GM23338 (cell line): Measurements from ENCODE around the gene ZNF511. TPM values are rescaled to one million over a fixed set of nuclear protein-coding genes. Genes with fewer than 3 reads are reported as not detected.

Experiments
- ATAC-seq: fragments of 200-7000 bp; cut with Tn5 transposase; 3 replicates; pipeline ENCODE4 v1.9.1; 2020
- DNase-seq: peaks from one replicate; pipeline ENCODE4 v3.0.0-alpha.2; 2015; ENCODE audit warnings: low spot score
- H2AFZ ChIP-seq: fragments of 200-600 bp; sonication (generic); 2 replicates; pipeline ENCODE4 v1.8.0; 2016; ENCODE audit warnings: antibody characterized with exemption, mild to moderate bottlenecking, moderate library complexity
- H3F3A ChIP-seq: fragments of 200-600 bp; sonication (generic); replicated peaks from 2 replicates; pipeline ENCODE4 v1.8.0; 2017; ENCODE audit warnings: antibody characterized with exemption, mixed run types, low read depth
- H3K27ac ChIP-seq: fragments of 200-600 bp; sonication (generic); 2 replicates; pipeline ENCODE4 v1.6.1; 2016; ENCODE audit warnings: low read depth
- H3K27me3 ChIP-seq: fragments of 200-600 bp; sonication (generic); 2 replicates; pipeline ENCODE4 v1.8.0; 2016; ENCODE audit warnings: mild to moderate bottlenecking, mixed run types, moderate library complexity; ENCODE audit not compliant: insufficient read depth
- H3K36me3 ChIP-seq: fragments of 200-600 bp; sonication (generic); 2 replicates; pipeline ENCODE4 v1.8.0; 2016; ENCODE audit warnings: mild to moderate bottlenecking; ENCODE audit not compliant: insufficient read depth
- H3K4me1 ChIP-seq: fragments of 200-600 bp; sonication (generic); 2 replicates; pipeline ENCODE4 v1.8.0; 2016; ENCODE audit warnings: mild to moderate bottlenecking, moderate library complexity; ENCODE audit not compliant: insufficient read depth
- H3K4me2 ChIP-seq: fragments of 200-600 bp; sonication (generic); 2 replicates; pipeline ENCODE4 v1.7.1; 2017; ENCODE audit warnings: mixed run types
- H3K4me3 ChIP-seq: fragments of 200-600 bp; sonication (generic); 2 replicates; pipeline ENCODE4 v1.6.1; 2016; ENCODE audit warnings: mixed run types
- H3K79me2 ChIP-seq: fragments of 200-600 bp; sonication (generic); replicated peaks from 2 replicates; pipeline ENCODE4 v1.8.0; 2017; ENCODE audit warnings: mild to moderate bottlenecking; ENCODE audit not compliant: insufficient read depth
- H3K9me2 ChIP-seq: fragments of 200-600 bp; sonication (generic); 2 replicates; pipeline ENCODE4 v1.8.0; 2017; ENCODE audit not compliant: insufficient read depth
- H4K20me1 ChIP-seq: fragments of 200-600 bp; sonication (generic); replicated peaks from 2 replicates; pipeline ENCODE4 v1.8.0; 2017; ENCODE audit warnings: mild to moderate bottlenecking; ENCODE audit not compliant: insufficient read depth
- H3K27ac Mint-ChIP-seq: 2 replicates; pipeline ENCODE4 v1.8.0; 2020; ENCODE audit warnings: inconsistent platforms, mild to moderate bottlenecking, moderate library complexity, mixed read lengths
- H3K27me3 Mint-ChIP-seq: 3 replicates; pipeline ENCODE4 v1.8.0; 2022; ENCODE audit warnings: low read depth, mild to moderate bottlenecking, moderate library complexity, mixed read lengths, inconsistent platforms; ENCODE audit not compliant: insufficient read depth, poor library complexity
- H3K36me3 Mint-ChIP-seq: 3 replicates; pipeline ENCODE4 v1.8.0; 2021; ENCODE audit warnings: low read depth, mild to moderate bottlenecking, inconsistent platforms, moderate library complexity, mixed read lengths
- H3K4me1 Mint-ChIP-seq: 3 replicates; pipeline ENCODE4 v1.8.0; 2020; ENCODE audit warnings: mild to moderate bottlenecking, inconsistent platforms, mixed read lengths
- H3K4me3 Mint-ChIP-seq: 3 replicates; pipeline ENCODE4 v1.8.0; 2021; ENCODE audit warnings: moderate library complexity, mild to moderate bottlenecking, inconsistent platforms, mixed read lengths
- H3K9me3 Mint-ChIP-seq: 3 replicates; pipeline ENCODE4 v1.8.0; 2020; ENCODE audit warnings: moderate library complexity, mild to moderate bottlenecking, inconsistent platforms, mixed read lengths
- EZH2 ChIP-seq: fragments of 200-600 bp; sonication (generic); IDR thresholded peaks from one replicate; pipeline ENCODE4 v1.8.0; 2017; ENCODE audit warnings: antibody characterized with exemption, mild to moderate bottlenecking, low read depth; ENCODE audit not compliant: unreplicated experiment
- EZH2phosphoT487 ChIP-seq: fragments of 200-600 bp; sonication (generic); IDR thresholded peaks from one replicate; pipeline ENCODE4 v1.8.1; 2018; ENCODE audit warnings: antibody characterized with exemption; ENCODE audit not compliant: unreplicated experiment
- JUNB ChIP-seq: IDR thresholded peaks from one replicate; pipeline ENCODE4 v1.6.1; 2016; ENCODE audit warnings: antibody characterized with exemption; ENCODE audit not compliant: unreplicated experiment
- NANOG ChIP-seq: IDR thresholded peaks from 2 replicates; pipeline ENCODE4 v1.6.1; 2016; ENCODE audit warnings: antibody characterized with exemption, borderline replicate concordance
- POLR2AphosphoS5 ChIP-seq: IDR thresholded peaks from 2 replicates; pipeline ENCODE4 v1.6.1; 2016; ENCODE audit warnings: antibody characterized with exemption, low read depth
- STAT1 ChIP-seq: IDR thresholded peaks from one replicate; pipeline ENCODE4 v1.6.1; 2016; ENCODE audit warnings: antibody characterized with exemption; ENCODE audit not compliant: unreplicated experiment
- ZNF114 ChIP-seq: fragments of 250-450 bp; sonication (Bioruptor Pico); IDR thresholded peaks from 2 replicates; pipeline ENCODE4 v1.5.0; 2020; ENCODE audit warnings: mild to moderate bottlenecking, moderate library complexity
- ZNF331 ChIP-seq: fragments of 250-450 bp; sonication (Bioruptor Pico); IDR thresholded peaks from 2 replicates; pipeline ENCODE4 v1.5.0; 2020; ENCODE audit warnings: low read depth, mild to moderate bottlenecking, moderate library complexity
- polyA plus RNA-seq: library from polyadenylated mRNA; unstranded; fragments of >200 nt; fragmentation: Nextera tagmentation; extraction: Ambion mirVana; gene quantifications from 2 replicates; pipeline ENCODE4 v1.2.1, GENCODE V29; 2016
- total RNA-seq: library from RNA; depleted of rRNA; stranded (reverse); fragments of >200 nt; shearing (Covaris generic); gene quantifications from 2 replicates; pipeline ENCODE4 v1.2.3, GENCODE V29; 2014
- TF ChIP-seq, protein P1 (sequence below): IDR thresholded peaks from 2 replicates; pipeline ENCODE4 v1.6.1; 2016; ENCODE audit warnings: antibody characterized with exemption
- TF ChIP-seq, protein P2 (sequence below): IDR thresholded peaks from one replicate; pipeline ENCODE4 v1.6.1; 2018; ENCODE audit warnings: antibody characterized with exemption; ENCODE audit not compliant: unreplicated experiment
- TF ChIP-seq, protein P3 (sequence below), 2 experiments: fragments of 200-600 bp in 1 of 2; sonication (generic) in 1 of 2; conservative IDR thresholded peaks; 2 replicates each; pipeline versions ENCODE4 v1.5.1 to v1.6.1; 2016 to 2017; ENCODE audit warnings: antibody characterized with exemption in 2 of 2, low read depth in 2 of 2, mild to moderate bottlenecking in 2 of 2, moderate library complexity in 1 of 2

Gene ZNF511
- total and polyA plus RNA-seq, 2 experiments from 2014 or later, result 41.3 to 104 TPM

DNA sequence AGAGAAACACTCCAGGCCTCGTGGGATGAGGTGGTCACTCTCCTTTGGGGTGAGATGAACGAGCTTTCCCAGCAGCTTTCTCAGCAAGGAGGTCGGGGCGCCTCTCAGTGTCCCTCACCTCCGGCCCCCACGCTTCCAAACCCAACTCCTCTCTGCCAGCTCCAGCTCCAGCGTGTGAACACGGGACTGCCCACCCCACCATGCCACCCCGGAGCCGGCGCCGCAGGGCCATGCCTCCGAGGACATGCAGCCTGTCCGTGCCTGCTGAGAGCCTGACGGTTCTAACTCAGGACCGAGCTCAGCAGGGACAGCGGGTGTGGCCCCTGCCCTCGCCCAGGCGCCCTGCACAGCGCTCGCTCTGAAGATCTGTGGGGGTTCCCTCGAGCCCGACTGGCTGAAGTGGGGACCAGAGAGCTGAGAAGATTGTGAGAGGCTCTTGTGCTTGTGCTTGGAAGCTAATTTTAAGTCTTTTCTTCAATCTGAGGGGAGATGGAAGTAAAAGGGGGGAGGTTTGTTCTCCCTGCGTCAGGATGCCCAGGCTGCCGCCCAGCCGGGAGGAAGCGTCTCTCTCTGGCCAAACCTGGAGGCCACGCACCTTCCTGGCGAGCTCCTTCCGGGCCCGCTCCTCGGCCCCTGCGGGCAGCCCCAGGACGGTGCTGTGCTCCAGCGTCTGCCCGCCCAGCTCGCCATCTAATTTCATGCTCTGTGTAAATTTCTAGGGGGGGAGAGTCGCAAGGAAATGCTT, 26.9 kb upstream of the ZNF511 start:
- Histone ChIP-seq H3K9me2 (no peaks in the 10 kb centered on the region), H3K4me2 (no peak overlapping the region), H3K79me2 (no peaks in the 10 kb centered on the region), H2AFZ (no peak overlapping the region), H3K27me3 (no peaks in the 10 kb centered on the region), H3K4me1 (no peaks in the 10 kb centered on the region), H4K20me1 (no peaks in the 10 kb centered on the region; the same call in 1 of the 2 replicates), H3K36me3 (peaks cover 19% of the 10 kb centered on the region; the same call in 1 of the 2 replicates), H3F3A (0 out of 2 replicates have a peak, but pooled peaks cover 6% of the 10 kb centered on the region), H3K27ac (no peak overlapping the region), H3K4me3 (no peak overlapping the region)
- no peak for ATAC-seq
- TF ChIP-seq, protein P1, sequence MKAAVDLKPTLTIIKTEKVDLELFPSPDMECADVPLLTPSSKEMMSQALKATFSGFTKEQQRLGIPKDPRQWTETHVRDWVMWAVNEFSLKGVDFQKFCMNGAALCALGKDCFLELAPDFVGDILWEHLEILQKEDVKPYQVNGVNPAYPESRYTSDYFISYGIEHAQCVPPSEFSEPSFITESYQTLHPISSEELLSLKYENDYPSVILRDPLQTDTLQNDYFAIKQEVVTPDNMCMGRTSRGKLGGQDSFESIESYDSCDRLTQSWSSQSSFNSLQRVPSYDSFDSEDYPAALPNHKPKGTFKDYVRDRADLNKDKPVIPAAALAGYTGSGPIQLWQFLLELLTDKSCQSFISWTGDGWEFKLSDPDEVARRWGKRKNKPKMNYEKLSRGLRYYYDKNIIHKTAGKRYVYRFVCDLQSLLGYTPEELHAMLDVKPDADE, result no peak
- TF ChIP-seq ZNF114 (CRISPR knock-in tag), result no peak
- TF ChIP-seq EZH2, result no peak
- TF ChIP-seq EZH2phosphoT487, result no peak
- DNase-seq, result no peak
- Mint-ChIP-seq H3K36me3 (peaks cover 43% of the 10 kb centered on the region), H3K9me3 (no peaks in the 10 kb centered on the region), H3K27ac (no peak overlapping the region), H3K4me1 (no peaks in the 10 kb centered on the region), H3K4me3 (no peak overlapping the region), H3K27me3 (peaks cover 6% of the 10 kb centered on the region)

DNA sequence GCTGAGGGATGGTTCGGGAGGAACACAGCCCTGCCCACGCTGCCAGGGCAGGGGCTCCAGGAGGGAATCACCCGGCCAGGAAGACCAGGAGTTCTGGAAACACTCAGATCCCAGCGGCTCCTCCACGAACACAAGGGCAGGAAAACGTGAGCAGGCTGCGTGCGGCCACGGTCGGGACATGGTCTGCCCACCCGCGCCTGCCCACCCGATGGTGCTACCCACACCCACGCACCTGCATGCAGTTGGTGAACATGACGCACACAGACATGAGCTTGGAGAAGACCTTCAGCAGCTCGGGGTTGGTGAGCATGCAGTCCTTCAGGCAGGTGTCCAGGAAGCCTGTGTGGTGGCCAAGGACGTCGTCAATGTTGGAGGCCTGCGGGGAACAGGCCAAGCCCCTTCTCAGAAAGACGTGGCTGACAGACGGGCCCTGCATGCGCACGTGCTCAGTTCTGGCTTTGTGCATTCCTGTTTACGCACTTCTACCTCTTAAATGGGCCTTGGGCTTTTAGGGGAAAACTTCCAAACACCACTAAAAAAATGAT, 25.8 kb upstream of the ZNF511 start:
- no peaks in the 10 kb centered on the region for H3K9me2 ChIP-seq
- DNase-seq (no peak), ATAC-seq (no peak)
- no peak overlapping the region for H3K27ac ChIP-seq
- H3K27ac Mint-ChIP-seq, result no peak overlapping the region
- no peaks in the 10 kb centered on the region; the same call in 1 of the 2 replicates for H4K20me1 ChIP-seq
- H3K9me3 Mint-ChIP-seq, result no peaks in the 10 kb centered on the region
- peaks cover 19% of the 10 kb centered on the region; the same call in 1 of the 2 replicates for H3K36me3 ChIP-seq
- H3K4me3 ChIP-seq, result no peak overlapping the region
- no peak overlapping the region for H3K4me3 Mint-ChIP-seq
- no peaks in the 10 kb centered on the region for H3K27me3 ChIP-seq
- H3K4me1 Mint-ChIP-seq, result no peaks in the 10 kb centered on the region
- no peaks in the 10 kb centered on the region for H3K79me2 ChIP-seq
- peaks cover 50% of the 10 kb centered on the region for H3K36me3 Mint-ChIP-seq
- H3F3A ChIP-seq, result 0 out of 2 replicates have a peak, but pooled peaks cover 6% of the 10 kb centered on the region
- no peak overlapping the region for H2AFZ ChIP-seq
- TF ChIP-seq STAT1 (no peak), NANOG (no peak), ZNF114 (CRISPR knock-in tag) (no peak), POLR2AphosphoS5 (no peak), JUNB (no peak), ZNF331 (CRISPR knock-in tag) (no peak)
- TF ChIP-seq, protein P2, sequence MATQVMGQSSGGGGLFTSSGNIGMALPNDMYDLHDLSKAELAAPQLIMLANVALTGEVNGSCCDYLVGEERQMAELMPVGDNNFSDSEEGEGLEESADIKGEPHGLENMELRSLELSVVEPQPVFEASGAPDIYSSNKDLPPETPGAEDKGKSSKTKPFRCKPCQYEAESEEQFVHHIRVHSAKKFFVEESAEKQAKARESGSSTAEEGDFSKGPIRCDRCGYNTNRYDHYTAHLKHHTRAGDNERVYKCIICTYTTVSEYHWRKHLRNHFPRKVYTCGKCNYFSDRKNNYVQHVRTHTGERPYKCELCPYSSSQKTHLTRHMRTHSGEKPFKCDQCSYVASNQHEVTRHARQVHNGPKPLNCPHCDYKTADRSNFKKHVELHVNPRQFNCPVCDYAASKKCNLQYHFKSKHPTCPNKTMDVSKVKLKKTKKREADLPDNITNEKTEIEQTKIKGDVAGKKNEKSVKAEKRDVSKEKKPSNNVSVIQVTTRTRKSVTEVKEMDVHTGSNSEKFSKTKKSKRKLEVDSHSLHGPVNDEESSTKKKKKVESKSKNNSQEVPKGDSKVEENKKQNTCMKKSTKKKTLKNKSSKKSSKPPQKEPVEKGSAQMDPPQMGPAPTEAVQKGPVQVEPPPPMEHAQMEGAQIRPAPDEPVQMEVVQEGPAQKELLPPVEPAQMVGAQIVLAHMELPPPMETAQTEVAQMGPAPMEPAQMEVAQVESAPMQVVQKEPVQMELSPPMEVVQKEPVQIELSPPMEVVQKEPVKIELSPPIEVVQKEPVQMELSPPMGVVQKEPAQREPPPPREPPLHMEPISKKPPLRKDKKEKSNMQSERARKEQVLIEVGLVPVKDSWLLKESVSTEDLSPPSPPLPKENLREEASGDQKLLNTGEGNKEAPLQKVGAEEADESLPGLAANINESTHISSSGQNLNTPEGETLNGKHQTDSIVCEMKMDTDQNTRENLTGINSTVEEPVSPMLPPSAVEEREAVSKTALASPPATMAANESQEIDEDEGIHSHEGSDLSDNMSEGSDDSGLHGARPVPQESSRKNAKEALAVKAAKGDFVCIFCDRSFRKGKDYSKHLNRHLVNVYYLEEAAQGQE, result no peak
- TF ChIP-seq, protein P3, sequence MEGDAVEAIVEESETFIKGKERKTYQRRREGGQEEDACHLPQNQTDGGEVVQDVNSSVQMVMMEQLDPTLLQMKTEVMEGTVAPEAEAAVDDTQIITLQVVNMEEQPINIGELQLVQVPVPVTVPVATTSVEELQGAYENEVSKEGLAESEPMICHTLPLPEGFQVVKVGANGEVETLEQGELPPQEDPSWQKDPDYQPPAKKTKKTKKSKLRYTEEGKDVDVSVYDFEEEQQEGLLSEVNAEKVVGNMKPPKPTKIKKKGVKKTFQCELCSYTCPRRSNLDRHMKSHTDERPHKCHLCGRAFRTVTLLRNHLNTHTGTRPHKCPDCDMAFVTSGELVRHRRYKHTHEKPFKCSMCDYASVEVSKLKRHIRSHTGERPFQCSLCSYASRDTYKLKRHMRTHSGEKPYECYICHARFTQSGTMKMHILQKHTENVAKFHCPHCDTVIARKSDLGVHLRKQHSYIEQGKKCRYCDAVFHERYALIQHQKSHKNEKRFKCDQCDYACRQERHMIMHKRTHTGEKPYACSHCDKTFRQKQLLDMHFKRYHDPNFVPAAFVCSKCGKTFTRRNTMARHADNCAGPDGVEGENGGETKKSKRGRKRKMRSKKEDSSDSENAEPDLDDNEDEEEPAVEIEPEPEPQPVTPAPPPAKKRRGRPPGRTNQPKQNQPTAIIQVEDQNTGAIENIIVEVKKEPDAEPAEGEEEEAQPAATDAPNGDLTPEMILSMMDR (conservative IDR thresholded peaks at IDR 0.05; ENCODE audit: low read depth in 2 of 2), result no peak
- no peak overlapping the region for H3K4me2 ChIP-seq
- H3K27me3 Mint-ChIP-seq, result peaks cover 6% of the 10 kb centered on the region
- no peaks in the 10 kb centered on the region for H3K4me1 ChIP-seq
